HL-60 (cell line): Measurements from ENCODE around the gene OR10AG1.

Experiments
- DNase-seq, 2 experiments: peaks; one replicate each; pipeline ENCODE4 v3.0.0-alpha.2; 2010 to 2020; ENCODE audit warnings: low read depth in 1 of 2, low spot score in 1 of 2
- H3K27ac ChIP-seq: fragments of 250-450 bp; sonication (Bioruptor Pico); replicated peaks from 2 replicates; pipeline ENCODE4 v1.5.1; 2020; ENCODE audit warnings: mild to moderate bottlenecking, moderate library complexity
- H3K27me3 ChIP-seq: fragments of 250-450 bp; sonication (Bioruptor Pico); 2 replicates; pipeline ENCODE4 v1.5.1; 2021; ENCODE audit warnings: mild to moderate bottlenecking, moderate library complexity; ENCODE audit not compliant: insufficient read depth, poor library complexity, severe bottlenecking
- H3K4me3 ChIP-seq: replicated peaks from 2 replicates; pipeline ENCODE4 v1.5.1; 2011; ENCODE audit warnings: mild to moderate bottlenecking, control low read depth, low read length; ENCODE audit not compliant: insufficient read depth
- GABPA ChIP-seq: IDR thresholded peaks from 2 replicates; pipeline ENCODE4 v1.6.1; 2012; ENCODE audit warnings: low read depth
- POLR2AphosphoS5 ChIP-seq: IDR thresholded peaks from 2 replicates; pipeline ENCODE4 v1.6.1; 2012; ENCODE audit warnings: low read depth
- SPI1 ChIP-seq: IDR thresholded peaks from 2 replicates; pipeline ENCODE4 v1.6.1; 2012; ENCODE audit warnings: low read depth, mild to moderate bottlenecking, borderline replicate concordance
- TF ChIP-seq, protein P1 (sequence below): IDR thresholded peaks from 2 replicates; pipeline ENCODE4 v1.6.1; 2012; ENCODE audit warnings: low read depth; ENCODE audit not compliant: insufficient replicate concordance
- TF ChIP-seq, protein P2 (sequence below): IDR thresholded peaks from one replicate; pipeline ENCODE4 v1.5.1; 2011; ENCODE audit warnings: low read length, control low read depth, inconsistent platforms; ENCODE audit not compliant: insufficient read depth

The OR10AG1 gene

DNA sequence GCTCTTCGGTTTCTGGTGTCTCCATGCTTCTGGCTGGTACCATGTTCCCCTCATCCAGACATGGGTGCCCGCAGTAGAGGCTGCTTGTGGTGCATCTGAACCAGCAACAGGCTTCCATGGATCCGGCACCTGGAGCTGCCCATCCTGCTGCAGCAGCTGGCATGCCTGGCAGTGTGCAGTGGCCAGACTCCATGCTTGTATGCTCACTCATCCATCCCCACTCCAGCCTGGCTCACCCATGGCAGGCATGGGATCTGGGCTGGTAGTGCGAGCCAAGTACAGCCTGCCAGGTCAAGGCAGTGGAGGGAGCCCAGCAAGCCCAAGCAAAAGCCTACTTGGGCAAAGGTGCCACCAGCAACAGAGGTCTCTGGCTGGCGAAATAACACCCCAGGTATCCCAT, 49.2 kb downstream of the OR10AG1 start:
- DNase-seq, result no peak
- TF ChIP-seq POLR2AphosphoS5, result no peak
- no peak for TF ChIP-seq GABPA
- TF ChIP-seq, protein P1, sequence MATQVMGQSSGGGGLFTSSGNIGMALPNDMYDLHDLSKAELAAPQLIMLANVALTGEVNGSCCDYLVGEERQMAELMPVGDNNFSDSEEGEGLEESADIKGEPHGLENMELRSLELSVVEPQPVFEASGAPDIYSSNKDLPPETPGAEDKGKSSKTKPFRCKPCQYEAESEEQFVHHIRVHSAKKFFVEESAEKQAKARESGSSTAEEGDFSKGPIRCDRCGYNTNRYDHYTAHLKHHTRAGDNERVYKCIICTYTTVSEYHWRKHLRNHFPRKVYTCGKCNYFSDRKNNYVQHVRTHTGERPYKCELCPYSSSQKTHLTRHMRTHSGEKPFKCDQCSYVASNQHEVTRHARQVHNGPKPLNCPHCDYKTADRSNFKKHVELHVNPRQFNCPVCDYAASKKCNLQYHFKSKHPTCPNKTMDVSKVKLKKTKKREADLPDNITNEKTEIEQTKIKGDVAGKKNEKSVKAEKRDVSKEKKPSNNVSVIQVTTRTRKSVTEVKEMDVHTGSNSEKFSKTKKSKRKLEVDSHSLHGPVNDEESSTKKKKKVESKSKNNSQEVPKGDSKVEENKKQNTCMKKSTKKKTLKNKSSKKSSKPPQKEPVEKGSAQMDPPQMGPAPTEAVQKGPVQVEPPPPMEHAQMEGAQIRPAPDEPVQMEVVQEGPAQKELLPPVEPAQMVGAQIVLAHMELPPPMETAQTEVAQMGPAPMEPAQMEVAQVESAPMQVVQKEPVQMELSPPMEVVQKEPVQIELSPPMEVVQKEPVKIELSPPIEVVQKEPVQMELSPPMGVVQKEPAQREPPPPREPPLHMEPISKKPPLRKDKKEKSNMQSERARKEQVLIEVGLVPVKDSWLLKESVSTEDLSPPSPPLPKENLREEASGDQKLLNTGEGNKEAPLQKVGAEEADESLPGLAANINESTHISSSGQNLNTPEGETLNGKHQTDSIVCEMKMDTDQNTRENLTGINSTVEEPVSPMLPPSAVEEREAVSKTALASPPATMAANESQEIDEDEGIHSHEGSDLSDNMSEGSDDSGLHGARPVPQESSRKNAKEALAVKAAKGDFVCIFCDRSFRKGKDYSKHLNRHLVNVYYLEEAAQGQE, result no peak
- TF ChIP-seq, protein P2, sequence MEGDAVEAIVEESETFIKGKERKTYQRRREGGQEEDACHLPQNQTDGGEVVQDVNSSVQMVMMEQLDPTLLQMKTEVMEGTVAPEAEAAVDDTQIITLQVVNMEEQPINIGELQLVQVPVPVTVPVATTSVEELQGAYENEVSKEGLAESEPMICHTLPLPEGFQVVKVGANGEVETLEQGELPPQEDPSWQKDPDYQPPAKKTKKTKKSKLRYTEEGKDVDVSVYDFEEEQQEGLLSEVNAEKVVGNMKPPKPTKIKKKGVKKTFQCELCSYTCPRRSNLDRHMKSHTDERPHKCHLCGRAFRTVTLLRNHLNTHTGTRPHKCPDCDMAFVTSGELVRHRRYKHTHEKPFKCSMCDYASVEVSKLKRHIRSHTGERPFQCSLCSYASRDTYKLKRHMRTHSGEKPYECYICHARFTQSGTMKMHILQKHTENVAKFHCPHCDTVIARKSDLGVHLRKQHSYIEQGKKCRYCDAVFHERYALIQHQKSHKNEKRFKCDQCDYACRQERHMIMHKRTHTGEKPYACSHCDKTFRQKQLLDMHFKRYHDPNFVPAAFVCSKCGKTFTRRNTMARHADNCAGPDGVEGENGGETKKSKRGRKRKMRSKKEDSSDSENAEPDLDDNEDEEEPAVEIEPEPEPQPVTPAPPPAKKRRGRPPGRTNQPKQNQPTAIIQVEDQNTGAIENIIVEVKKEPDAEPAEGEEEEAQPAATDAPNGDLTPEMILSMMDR, result no peak
- no peak for TF ChIP-seq SPI1
- no peaks in the 10 kb centered on the region for H3K27me3 ChIP-seq
- H3K27ac ChIP-seq, result no peak overlapping the region
- H3K4me3 ChIP-seq, result no peak overlapping the region
